Stomach (tissue), 9 donors: ENCODE measurements around the gene KIRREL3. TPM values are rescaled to one million over a fixed set of nuclear protein-coding genes. Genes with fewer than 3 reads are reported as not detected.
"Not testable (repeated sequence)": the region's sequence is repeated elsewhere in the genome, so short reads cannot be mapped to it uniquely, and the experiment has no call there.

Experiments
- DNase-seq, 2 donors: peaks; one replicate each; pipeline versions ENCODE4 v3.0.0 to v3.0.0-alpha.2; 2013 to 2019
- H3K27ac ChIP-seq, 5 donors: fragments of 200-600 bp in 4 of 5; sonication (generic) in 4 of 5; one replicate each; pipeline ENCODE4 v1.5.1; 2013 to 2019; ENCODE audit warnings: mild to moderate bottlenecking in 1 of 5, moderate library complexity in 1 of 5
- H3K27me3 ChIP-seq, 3 donors: fragments of 200-600 bp; sonication (generic); one replicate each; pipeline ENCODE4 v1.5.1; 2017 to 2019; ENCODE audit warnings: mixed run types in 1 of 3
- H3K36me3 ChIP-seq, 4 donors: fragments of 200-600 bp; sonication (generic); 1 replicate in 3 of 4; 2 replicates in 1 of 4; pipeline ENCODE4 v1.5.1; 2016 to 2019
- H3K4me1 ChIP-seq, 4 donors: fragments of 200-600 bp; sonication (generic); one replicate each; pipeline ENCODE4 v1.5.1; 2016 to 2019
- H3K4me3 ChIP-seq, 4 donors: fragments of 200-600 bp; sonication (generic) in 3 of 4; one replicate each; pipeline ENCODE4 v1.5.1; 2016 to 2019; ENCODE audit warnings: mild to moderate bottlenecking in 1 of 4
- H3K9me3 ChIP-seq, 4 donors: fragments of 200-600 bp; sonication (generic); one replicate each; pipeline ENCODE4 v1.5.1; 2016 to 2019
- EP300 ChIP-seq: sonication (generic); formaldehyde crosslinking; IDR thresholded peaks from one replicate; pipeline ENCODE4 v1.6.1; 2017; ENCODE audit warnings: antibody characterized with exemption
- POLR2A ChIP-seq, 4 donors: fragments of 450-650 bp; IDR thresholded peaks; one replicate each; pipeline ENCODE4 v1.6.1; 2016; ENCODE audit warnings: antibody characterized with exemption in 4 of 4, control low read depth in 2 of 4, mild to moderate bottlenecking in 1 of 4, moderate library complexity in 1 of 4
- POLR2AphosphoS5 ChIP-seq, 3 donors: sonication (generic); formaldehyde crosslinking; IDR thresholded peaks; one replicate each; pipeline ENCODE4 v1.6.1; 2016; ENCODE audit warnings: antibody characterized with exemption in 3 of 3
- WGBS, 5 donors: extraction: QIAGEN DNeasy Blood & Tissue Kit in 3 of 5; methylation state at CpG; one replicate each; pipeline versions ENCODE4 v1.1.5 to v1.1.7; 2013 to 2018; 5-methylcytosine and 5-hydroxymethylcytosine counted together
- intact Hi-C: fragments of 100-400 bp; cut with DNase I; formaldehyde crosslinking; loops from one replicate; pipeline ENCODE4 v1.15.1; 2023; ENCODE audit warnings: low total_unique reads
- polyA plus RNA-seq, 3 donors: library from polyadenylated mRNA; stranded (reverse); fragments of 200-250 nt; gene quantifications; one replicate each; pipeline ENCODE4 v1.2.3, GENCODE V29; 2013
- small RNA-seq, 4 donors: library from RNA; depleted of rRNA; stranded (forward); fragments of <200 nt; gene quantifications; one replicate each; pipeline ENCODE3, GENCODE V24; 2016
- total RNA-seq, 5 donors: library from RNA; depleted of rRNA; stranded (reverse); fragments of >200 nt; gene quantifications; one replicate each; pipeline versions ENCODE4 v1.1.0 to v1.2.3, GENCODE V29; 2014 to 2016
- TF ChIP-seq, protein P1 (sequence below), 7 experiments: fragments of 450-650 bp in 4 of 7; fragments of 200-600 bp in 3 of 7; sonication (generic) in 3 of 7; IDR thresholded peaks; one replicate each; pipeline ENCODE4 v1.5.1; 2016 to 2019; ENCODE audit warnings: antibody characterized with exemption in 7 of 7, control low read depth in 2 of 7, mild to moderate bottlenecking in 1 of 7
- donor health status: healthy with polysubstance abuse.
- donor health status: Bipolar disorder and iron deficiency.
- donor health status: healthy.

Gene KIRREL3
- total and polyA plus RNA-seq, 8 donors = 0.10 to 1.7 (median 0.38) TPM; not detected in 4

DNA sequence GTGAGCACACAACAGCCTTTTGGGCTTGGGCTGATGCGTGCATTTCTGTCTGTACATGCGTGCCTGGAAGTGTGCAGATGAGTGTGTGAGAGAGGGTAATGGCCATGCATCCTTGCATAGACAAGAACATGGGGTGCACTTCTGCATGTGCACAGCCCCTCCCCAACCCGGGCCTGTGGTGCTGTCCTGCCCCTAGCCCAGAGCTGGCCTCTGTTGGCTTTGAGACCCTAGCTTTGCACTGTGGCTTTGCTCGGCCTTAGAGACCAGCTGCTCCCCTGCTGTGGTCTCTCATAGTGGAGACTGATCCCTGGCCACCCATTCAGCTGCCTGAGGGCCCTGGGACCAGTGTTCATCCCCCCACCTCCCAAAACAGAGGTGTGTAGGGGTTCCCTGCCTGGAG, 619.7 kb downstream of the KIRREL3 start:
- no peaks in the 10 kb centered on the region for H3K36me3 ChIP-seq
- H3K4me1 ChIP-seq = peaks cover 0 to 12% (median 6%) of the 10 kb centered on the region in 4 donors
- 87 to 92% (median 91%) methylated on average over 4 of the region's 4 CpGs for WGBS, 5 donors
- H3K4me3 ChIP-seq = no peak overlapping the region
- no peak for DNase-seq
- intact Hi-C loops = no loop called here
- no peaks in the 10 kb centered on the region for H3K9me3 ChIP-seq
- no peaks in the 10 kb centered on the region for H3K27me3 ChIP-seq
- TF ChIP-seq EP300 = no peak
- TF ChIP-seq POLR2AphosphoS5 (IDR thresholded peaks at IDR 0.05) = no peak
- TF ChIP-seq, protein P1, sequence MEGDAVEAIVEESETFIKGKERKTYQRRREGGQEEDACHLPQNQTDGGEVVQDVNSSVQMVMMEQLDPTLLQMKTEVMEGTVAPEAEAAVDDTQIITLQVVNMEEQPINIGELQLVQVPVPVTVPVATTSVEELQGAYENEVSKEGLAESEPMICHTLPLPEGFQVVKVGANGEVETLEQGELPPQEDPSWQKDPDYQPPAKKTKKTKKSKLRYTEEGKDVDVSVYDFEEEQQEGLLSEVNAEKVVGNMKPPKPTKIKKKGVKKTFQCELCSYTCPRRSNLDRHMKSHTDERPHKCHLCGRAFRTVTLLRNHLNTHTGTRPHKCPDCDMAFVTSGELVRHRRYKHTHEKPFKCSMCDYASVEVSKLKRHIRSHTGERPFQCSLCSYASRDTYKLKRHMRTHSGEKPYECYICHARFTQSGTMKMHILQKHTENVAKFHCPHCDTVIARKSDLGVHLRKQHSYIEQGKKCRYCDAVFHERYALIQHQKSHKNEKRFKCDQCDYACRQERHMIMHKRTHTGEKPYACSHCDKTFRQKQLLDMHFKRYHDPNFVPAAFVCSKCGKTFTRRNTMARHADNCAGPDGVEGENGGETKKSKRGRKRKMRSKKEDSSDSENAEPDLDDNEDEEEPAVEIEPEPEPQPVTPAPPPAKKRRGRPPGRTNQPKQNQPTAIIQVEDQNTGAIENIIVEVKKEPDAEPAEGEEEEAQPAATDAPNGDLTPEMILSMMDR (IDR thresholded peaks at IDR 0.05) = no peak
- no peak for TF ChIP-seq POLR2A (IDR thresholded peaks at IDR 0.05)
- H3K27ac ChIP-seq = no peak overlapping the region

DNA sequence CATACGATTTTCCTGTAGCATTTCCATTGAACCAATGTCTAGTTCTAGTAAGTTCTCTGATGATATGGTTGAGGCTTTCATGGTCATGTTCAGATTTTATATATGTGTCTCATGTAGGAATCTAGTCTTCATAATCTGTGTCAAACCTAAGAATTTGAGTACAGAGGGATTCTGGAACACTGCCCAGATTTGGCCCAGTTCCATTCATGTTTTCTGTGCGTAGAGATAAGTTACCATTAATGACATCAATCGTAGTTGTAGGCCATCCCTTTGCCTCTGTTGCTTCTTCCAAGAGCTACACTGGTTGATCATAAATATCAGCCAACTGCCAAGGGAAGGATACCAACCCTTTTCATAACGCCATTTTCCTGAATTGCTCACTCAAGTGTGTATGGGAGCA, 621.8 kb downstream of the KIRREL3 start:
- Histone ChIP-seq H3K27ac (no peak overlapping the region), H3K9me3 (no peaks in the 10 kb centered on the region), H3K36me3 (no peaks in the 10 kb centered on the region), H3K4me3 (no peak overlapping the region), H3K27me3 (no peaks in the 10 kb centered on the region), H3K4me1 (peaks cover 0 to 9% (median 4%) of the 10 kb centered on the region in 4 donors)
- intact Hi-C loops = no loop called here
- 59 to 65% (median 62%) methylated on average over 4 of the region's 4 CpGs for WGBS, 5 donors
- peak in 1 of 2 donors; percentile 57 for DNase-seq
- no peak for TF ChIP-seq POLR2A (IDR thresholded peaks at IDR 0.05)
- TF ChIP-seq, protein P1 (IDR thresholded peaks at IDR 0.05) = no peak
- TF ChIP-seq POLR2AphosphoS5 (IDR thresholded peaks at IDR 0.05) = no peak
- no peak for TF ChIP-seq EP300

DNA sequence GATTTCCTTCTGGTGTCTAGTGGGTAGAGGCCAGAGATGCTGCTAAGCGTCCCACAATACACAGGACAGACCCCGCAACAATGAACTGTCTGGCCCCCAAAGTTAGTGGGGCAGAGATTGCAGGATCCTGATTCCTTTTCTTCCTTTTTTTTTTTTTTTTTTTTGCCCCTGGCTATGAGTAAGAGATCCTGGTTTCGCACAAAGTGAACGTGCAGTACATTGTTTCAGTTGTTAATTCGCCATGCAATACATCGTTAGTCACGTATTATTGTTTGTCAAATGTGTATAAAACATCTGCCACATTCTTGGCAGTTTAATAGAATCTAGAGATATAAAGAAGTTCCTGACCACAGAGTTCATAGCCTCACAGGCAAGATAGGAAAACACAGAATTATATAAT, 624.8 kb downstream of the KIRREL3 start:
- H3K4me1 ChIP-seq = peaks cover 0 to 10% (median 3%) of the 10 kb centered on the region in 4 donors
- intact Hi-C loops = no loop called here

DNA sequence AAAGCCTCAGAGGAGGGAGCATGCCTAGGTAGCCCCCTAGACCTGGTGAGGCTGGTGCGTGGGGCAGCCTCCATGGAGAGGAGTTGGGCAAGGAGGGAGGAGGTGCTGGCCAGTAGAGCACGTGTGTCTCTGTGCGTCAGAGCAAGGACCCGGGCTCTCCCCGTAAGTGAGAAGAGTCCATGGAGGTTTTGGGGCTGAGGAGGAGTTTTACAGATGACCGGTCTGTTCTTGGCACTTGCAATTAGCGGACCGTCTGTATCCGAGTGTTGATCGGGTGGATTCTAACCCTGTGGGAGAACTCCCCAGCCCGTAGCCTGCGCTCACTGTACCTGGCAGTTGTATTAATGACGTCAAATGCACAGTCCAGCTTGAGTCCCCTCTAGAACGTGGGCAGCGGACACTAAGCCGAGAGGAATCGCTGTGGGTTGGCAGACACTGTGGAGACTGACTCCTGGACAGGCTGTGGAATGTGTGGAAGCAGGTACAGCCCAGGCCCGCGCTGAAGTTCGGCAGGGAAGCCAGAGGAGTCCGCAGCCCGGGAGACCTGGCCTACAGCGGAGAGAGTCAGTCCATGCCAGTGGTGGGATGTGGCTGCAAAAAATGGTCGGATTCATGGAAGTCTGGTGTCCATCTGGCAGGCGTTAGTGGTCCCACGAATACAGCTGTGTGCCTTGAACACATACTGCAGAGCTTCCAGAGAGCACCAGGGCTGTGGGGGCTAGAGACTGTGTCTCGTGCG, 625.8 kb downstream of the KIRREL3 start:
- H3K9me3 ChIP-seq, H3K36me3 ChIP-seq, H3K27ac ChIP-seq, intact Hi-C loops, H3K4me3 ChIP-seq, DNase-seq, H3K27me3 ChIP-seq: not testable (repeated sequence)
- H3K4me1 ChIP-seq = peaks cover 0 to 10% (median 3%) of the 10 kb centered on the region in 4 donors
- 84 to 93% (median 89%) methylated on average over 11 to 21 of the region's 28 CpGs for WGBS, 5 donors

More for the DNA sequence above, 624.8 kb downstream of the KIRREL3 start:
- no peak overlapping the region for H3K27ac ChIP-seq
- H3K36me3 ChIP-seq = no peaks in the 10 kb centered on the region
- no peak for TF ChIP-seq POLR2A (IDR thresholded peaks at IDR 0.05)
- TF ChIP-seq, protein P1 (IDR thresholded peaks at IDR 0.05) = no peak
- no peak for TF ChIP-seq POLR2AphosphoS5 (IDR thresholded peaks at IDR 0.05)
- TF ChIP-seq EP300 = no peak
- no peak for DNase-seq
- no peaks in the 10 kb centered on the region for H3K27me3 ChIP-seq
- H3K9me3 ChIP-seq = no peaks in the 10 kb centered on the region
- no peak overlapping the region for H3K4me3 ChIP-seq
- WGBS, 5 donors = 71 to 82% (median 77%) methylated on average over 7 of the region's 7 CpGs

DNA sequence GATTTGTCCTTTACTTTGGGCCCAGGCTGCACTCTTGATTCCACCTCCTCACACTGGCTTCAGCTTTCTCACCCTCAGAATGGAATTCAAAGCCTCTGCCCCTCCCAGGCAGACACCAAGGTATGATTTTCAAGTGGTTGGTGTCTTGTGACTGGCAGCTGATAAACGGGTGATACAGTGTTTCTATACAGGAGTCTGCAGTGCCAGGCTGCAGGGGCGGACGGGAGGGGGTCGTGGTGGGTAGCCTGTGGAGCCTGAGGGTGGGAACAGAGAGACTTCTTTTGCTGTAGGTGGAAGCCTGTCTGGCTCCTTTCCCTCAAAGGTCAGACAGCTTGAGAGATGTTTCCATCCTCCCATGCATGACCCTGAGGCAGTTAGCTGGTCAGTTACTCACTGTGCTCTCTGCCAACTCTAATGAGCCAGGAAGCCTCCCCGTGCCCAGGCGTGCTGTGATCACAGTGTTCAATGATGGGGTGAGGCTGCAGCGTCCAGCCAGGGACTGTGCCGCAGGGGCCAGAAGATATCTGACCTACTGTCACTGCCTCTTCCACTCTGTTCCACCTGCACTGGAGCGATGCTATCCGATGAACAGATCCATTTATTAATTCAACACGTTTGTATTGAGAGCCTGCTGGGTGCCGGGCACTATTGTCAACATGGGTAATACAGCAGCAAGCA, 627.0 kb downstream of the KIRREL3 start:
- 55 to 77% (median 67%) methylated on average over 9 to 12 of the region's 12 CpGs for WGBS, 5 donors
- intact Hi-C loops, H3K36me3 ChIP-seq, DNase-seq, H3K9me3 ChIP-seq, H3K4me3 ChIP-seq, H3K27ac ChIP-seq, H3K27me3 ChIP-seq: not testable (repeated sequence)
- H3K4me1 ChIP-seq = peaks cover 5 to 19% (median 6%) of the 10 kb centered on the region in 4 donors

Small RNA genes lying within 50 kb of the gene (small RNA-seq; reads per million reads assigned to genes)
- 0 reads per million in 4 donors for gene AP001318.3
- gene MIR3167 = 0 reads per million in 4 donors
